ENCODE data around the gene PRKD1.

Gene PRKD1

DNA sequence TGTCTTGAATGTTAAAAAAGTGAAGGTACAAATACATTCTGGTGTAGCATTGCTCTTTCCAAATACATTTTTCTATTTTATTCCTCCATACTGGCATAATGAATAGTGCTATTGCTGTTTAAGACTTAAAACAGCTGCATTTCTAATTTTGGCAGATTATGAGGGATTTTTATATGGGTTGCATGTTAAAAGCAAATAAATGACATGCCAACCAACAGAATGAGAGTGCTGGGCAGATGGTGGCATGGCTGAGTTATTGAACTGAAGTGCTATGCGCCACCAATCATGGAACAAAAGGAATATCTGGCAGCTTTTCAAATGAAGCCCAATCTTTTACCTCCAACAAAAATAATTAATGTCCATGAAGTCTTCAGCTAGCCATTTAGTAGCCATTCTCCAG, 215.0 kb downstream of the PRKD1 start:
- Histone ChIP-seq H3K9ac (ENCODE audit: low read length) (no peak overlapping the region), H3K27ac (ENCODE audit: low read depth, low read length, poor library complexity, severe bottlenecking) (no peak overlapping the region), H3K9me3 (ENCODE audit: low read length) (no peaks in the 10 kb centered on the region), H3K9me2 (ENCODE audit: low read depth, low read length) (no peaks in the 10 kb centered on the region), H3F3A (ENCODE audit: insufficient read depth, low read length) (no peaks in the 10 kb centered on the region), H3K36me3 (ENCODE audit: insufficient read depth, low read length) (no peaks in the 10 kb centered on the region), H2AFZ (ENCODE audit: low read length) (no peak overlapping the region), H4K20me1 (ENCODE audit: insufficient read depth, low read length) (no peaks in the 10 kb centered on the region), H3K4me3 (ENCODE audit: low read depth, low read length, poor library complexity, severe bottlenecking) (no peak overlapping the region), H3K27me3 (ENCODE audit: insufficient read depth, low read length) (no peaks in the 10 kb centered on the region), H3K4me1 (ENCODE audit: insufficient read depth, low read length, severe bottlenecking) (no peaks in the 10 kb centered on the region), H3K4me2 (ENCODE audit: low read length) (no peak overlapping the region), H3K79me2 (ENCODE audit: insufficient read depth, low read length) (no peaks in the 10 kb centered on the region)
- TF ChIP-seq EZH2 (IDR thresholded peaks at IDR 0.05; ENCODE audit: borderline replicate concordance, low read length), result no peak
- TF ChIP-seq, protein P1, sequence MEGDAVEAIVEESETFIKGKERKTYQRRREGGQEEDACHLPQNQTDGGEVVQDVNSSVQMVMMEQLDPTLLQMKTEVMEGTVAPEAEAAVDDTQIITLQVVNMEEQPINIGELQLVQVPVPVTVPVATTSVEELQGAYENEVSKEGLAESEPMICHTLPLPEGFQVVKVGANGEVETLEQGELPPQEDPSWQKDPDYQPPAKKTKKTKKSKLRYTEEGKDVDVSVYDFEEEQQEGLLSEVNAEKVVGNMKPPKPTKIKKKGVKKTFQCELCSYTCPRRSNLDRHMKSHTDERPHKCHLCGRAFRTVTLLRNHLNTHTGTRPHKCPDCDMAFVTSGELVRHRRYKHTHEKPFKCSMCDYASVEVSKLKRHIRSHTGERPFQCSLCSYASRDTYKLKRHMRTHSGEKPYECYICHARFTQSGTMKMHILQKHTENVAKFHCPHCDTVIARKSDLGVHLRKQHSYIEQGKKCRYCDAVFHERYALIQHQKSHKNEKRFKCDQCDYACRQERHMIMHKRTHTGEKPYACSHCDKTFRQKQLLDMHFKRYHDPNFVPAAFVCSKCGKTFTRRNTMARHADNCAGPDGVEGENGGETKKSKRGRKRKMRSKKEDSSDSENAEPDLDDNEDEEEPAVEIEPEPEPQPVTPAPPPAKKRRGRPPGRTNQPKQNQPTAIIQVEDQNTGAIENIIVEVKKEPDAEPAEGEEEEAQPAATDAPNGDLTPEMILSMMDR (IDR thresholded peaks at IDR 0.05; ENCODE audit: low read length), result no peak

DNA sequence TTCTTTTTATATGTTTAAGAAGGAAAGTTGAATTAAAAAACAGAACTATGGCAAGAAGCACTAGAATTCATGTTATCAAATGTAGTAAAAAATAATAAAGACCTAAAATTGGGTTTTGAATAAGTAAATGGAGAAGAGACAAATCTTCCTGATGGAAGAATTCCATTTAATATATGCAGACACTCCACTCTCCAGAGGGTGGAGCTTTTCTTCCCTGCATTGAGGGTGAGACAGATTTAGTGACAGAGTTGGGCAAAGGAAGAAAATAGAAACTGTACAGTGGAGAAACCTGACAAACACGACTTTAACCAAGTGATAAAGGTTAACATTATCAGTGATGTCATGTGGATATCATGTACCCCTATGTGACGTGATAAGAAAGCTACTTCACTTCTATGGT, 217.6 kb downstream of the PRKD1 start:
- no peaks in the 10 kb centered on the region for H3K36me3 ChIP-seq (ENCODE audit: insufficient read depth, low read length)

DNA sequence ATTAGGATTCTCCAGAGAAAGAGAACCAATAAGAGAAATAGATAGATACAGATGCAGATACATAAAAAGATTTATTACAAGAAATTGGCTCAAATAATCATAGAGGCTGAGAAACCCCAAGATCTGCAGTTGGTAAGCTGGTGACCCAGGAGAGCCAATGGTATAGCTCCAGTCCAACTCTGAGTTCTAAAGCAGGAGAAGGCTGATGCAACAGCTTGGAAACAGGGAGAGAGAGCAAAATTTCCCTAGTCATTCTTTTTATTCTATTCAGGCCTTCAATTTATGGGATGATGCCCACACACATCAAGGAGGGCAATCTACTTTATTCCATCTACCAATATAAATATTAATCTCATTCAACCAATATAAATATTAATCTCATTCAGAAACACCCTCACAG, 218.2 kb downstream of the PRKD1 start:
- H3K79me2 ChIP-seq (ENCODE audit: insufficient read depth, low read length), result no peaks in the 10 kb centered on the region
- H3K4me1 ChIP-seq (ENCODE audit: insufficient read depth, low read length, severe bottlenecking), result no peaks in the 10 kb centered on the region
- no peaks in the 10 kb centered on the region for H3F3A ChIP-seq (ENCODE audit: insufficient read depth, low read length)
- no peak overlapping the region for H3K4me3 ChIP-seq (ENCODE audit: low read depth, low read length, poor library complexity, severe bottlenecking)
- H3K9me2 ChIP-seq (ENCODE audit: low read depth, low read length), result no peaks in the 10 kb centered on the region
- no peak overlapping the region for H2AFZ ChIP-seq (ENCODE audit: low read length)
- no peak overlapping the region for H3K9ac ChIP-seq (ENCODE audit: low read length)
- no peaks in the 10 kb centered on the region for H4K20me1 ChIP-seq (ENCODE audit: insufficient read depth, low read length)
- no peaks in the 10 kb centered on the region for H3K36me3 ChIP-seq (ENCODE audit: insufficient read depth, low read length)
- H3K27me3 ChIP-seq (ENCODE audit: insufficient read depth, low read length), result no peaks in the 10 kb centered on the region
- H3K4me2 ChIP-seq (ENCODE audit: low read length), result no peak overlapping the region
- H3K9me3 ChIP-seq (ENCODE audit: low read length), result no peaks in the 10 kb centered on the region
- TF ChIP-seq, protein P1 (IDR thresholded peaks at IDR 0.05; ENCODE audit: low read length), result no peak
- no peak for TF ChIP-seq EZH2 (IDR thresholded peaks at IDR 0.05; ENCODE audit: borderline replicate concordance, low read length)
- no peak overlapping the region for H3K27ac ChIP-seq (ENCODE audit: low read depth, low read length, poor library complexity, severe bottlenecking)

More for the DNA sequence above, 217.6 kb downstream of the PRKD1 start:
- no peaks in the 10 kb centered on the region for H3K9me3 ChIP-seq (ENCODE audit: low read length)
- no peak overlapping the region for H3K27ac ChIP-seq (ENCODE audit: low read depth, low read length, poor library complexity, severe bottlenecking)
- no peaks in the 10 kb centered on the region for H3K4me1 ChIP-seq (ENCODE audit: insufficient read depth, low read length, severe bottlenecking)
- no peaks in the 10 kb centered on the region for H3K79me2 ChIP-seq (ENCODE audit: insufficient read depth, low read length)
- TF ChIP-seq, protein P1 (IDR thresholded peaks at IDR 0.05; ENCODE audit: low read length), result no peak
- TF ChIP-seq EZH2 (IDR thresholded peaks at IDR 0.05; ENCODE audit: borderline replicate concordance, low read length), result no peak
- H4K20me1 ChIP-seq (ENCODE audit: insufficient read depth, low read length), result no peaks in the 10 kb centered on the region
- no peak overlapping the region for H2AFZ ChIP-seq (ENCODE audit: low read length)
- no peak overlapping the region for H3K4me3 ChIP-seq (ENCODE audit: low read depth, low read length, poor library complexity, severe bottlenecking)
- H3K4me2 ChIP-seq (ENCODE audit: low read length), result no peak overlapping the region
- H3K9me2 ChIP-seq (ENCODE audit: low read depth, low read length), result no peaks in the 10 kb centered on the region
- H3F3A ChIP-seq (ENCODE audit: insufficient read depth, low read length), result no peaks in the 10 kb centered on the region
- H3K27me3 ChIP-seq (ENCODE audit: insufficient read depth, low read length), result no peaks in the 10 kb centered on the region
- no peak overlapping the region for H3K9ac ChIP-seq (ENCODE audit: low read length)
